Gastroesophageal sphincter (tissue), 4 donors: ENCODE measurements around the gene CECR2. TPM values are rescaled to one million over a fixed set of nuclear protein-coding genes. Genes with fewer than 3 reads are reported as not detected.
"Not testable (repeated sequence)": the region's sequence is repeated elsewhere in the genome, so short reads cannot be mapped to it uniquely, and the experiment has no call there.

Source experiments
- ATAC-seq: fragments of 150-250 bp; one replicate; pipeline ENCODE4 v1.9.1; 2016; ENCODE audit warnings: mild to moderate bottlenecking, moderate library complexity
- H3K27ac ChIP-seq, 4 donors: fragments of 200-600 bp; sonication (generic) in 3 of 4; 1 replicate in 3 of 4; 2 replicates in 1 of 4; pipeline ENCODE4 v1.5.1; 2016 to 2019
- H3K27me3 ChIP-seq: fragments of 200-600 bp; sonication (generic); one replicate; pipeline ENCODE4 v1.5.1; 2019
- H3K36me3 ChIP-seq, 2 donors: fragments of 200-600 bp; sonication (generic); one replicate each; pipeline ENCODE4 v1.5.1; 2019; ENCODE audit warnings: control low read depth in 1 of 2
- H3K4me1 ChIP-seq, 3 donors: fragments of 200-600 bp; sonication (generic); 1 replicate in 2 of 3; 2 replicates in 1 of 3; pipeline ENCODE4 v1.5.1; 2016 to 2019; ENCODE audit warnings: control low read depth in 2 of 3
- H3K4me3 ChIP-seq, 2 donors: fragments of 200-600 bp; sonication (generic); one replicate each; pipeline ENCODE4 v1.5.1; 2019; ENCODE audit warnings: mild to moderate bottlenecking in 1 of 2, moderate library complexity in 1 of 2
- H3K9me3 ChIP-seq, 3 donors: fragments of 200-600 bp; sonication (generic); one replicate each; pipeline ENCODE4 v1.5.1; 2017 to 2019; ENCODE audit warnings: control low read depth in 2 of 3
- CTCF ChIP-seq, 4 experiments: fragments of 200-600 bp in 2 of 4; fragments of 450-650 bp in 2 of 4; sonication (generic) in 1 of 4; IDR thresholded peaks; one replicate each; pipeline ENCODE4 v1.5.1; 2017 to 2019; ENCODE audit warnings: antibody characterized with exemption in 4 of 4, mild to moderate bottlenecking in 2 of 4, moderate library complexity in 2 of 4
- EP300 ChIP-seq: sonication (generic); formaldehyde crosslinking; IDR thresholded peaks from one replicate; pipeline ENCODE4 v1.6.1; 2017; ENCODE audit warnings: antibody characterized with exemption, mild to moderate bottlenecking
- POLR2A ChIP-seq, 2 donors: fragments of 450-650 bp; IDR thresholded peaks; one replicate each; pipeline ENCODE4 v1.6.1; 2017; ENCODE audit warnings: antibody characterized with exemption in 2 of 2, mild to moderate bottlenecking in 2 of 2, moderate library complexity in 1 of 2
- POLR2AphosphoS5 ChIP-seq: sonication (generic); formaldehyde crosslinking; IDR thresholded peaks from one replicate; pipeline ENCODE4 v1.6.1; 2017; ENCODE audit warnings: antibody characterized with exemption
- WGBS, 2 donors: methylation state at CpG; one replicate each; pipeline ENCODE4 v1.1.5; 2018; ENCODE audit warnings: low coverage in 1 of 2; 5-methylcytosine and 5-hydroxymethylcytosine counted together
- total RNA-seq, 4 donors: library from RNA; depleted of rRNA; stranded (reverse); fragments of >200 nt; gene quantifications; one replicate each; pipeline ENCODE4 v1.1.0, GENCODE V29; 2016

Gene CECR2
- total RNA-seq, 4 donors from 2014 or later = 0.72 to 1.7 (median 1.2) TPM

DNA sequence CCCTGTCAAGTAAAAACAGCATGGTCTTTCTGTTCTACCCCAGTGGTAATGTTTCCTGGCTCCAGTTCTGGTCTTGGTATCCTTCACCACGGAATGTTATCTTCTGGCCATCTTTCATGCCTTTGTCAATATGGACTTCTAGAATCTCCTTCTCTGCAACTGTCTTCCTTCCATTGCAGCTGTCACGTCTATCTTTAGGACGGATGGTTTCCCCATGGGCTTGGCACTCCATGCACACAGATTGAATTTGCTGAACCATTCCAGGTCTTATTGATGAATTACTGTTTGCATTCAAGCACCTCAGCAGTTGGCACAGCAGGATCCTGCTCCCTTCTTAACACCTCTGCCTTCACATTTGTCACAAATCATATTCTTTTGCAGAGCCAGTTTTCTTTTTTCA lies 149.1 kb downstream of the CECR2 start:
- WGBS, 2 donors = 58 to 73% methylated on average over 3 of the region's 3 CpGs

DNA sequence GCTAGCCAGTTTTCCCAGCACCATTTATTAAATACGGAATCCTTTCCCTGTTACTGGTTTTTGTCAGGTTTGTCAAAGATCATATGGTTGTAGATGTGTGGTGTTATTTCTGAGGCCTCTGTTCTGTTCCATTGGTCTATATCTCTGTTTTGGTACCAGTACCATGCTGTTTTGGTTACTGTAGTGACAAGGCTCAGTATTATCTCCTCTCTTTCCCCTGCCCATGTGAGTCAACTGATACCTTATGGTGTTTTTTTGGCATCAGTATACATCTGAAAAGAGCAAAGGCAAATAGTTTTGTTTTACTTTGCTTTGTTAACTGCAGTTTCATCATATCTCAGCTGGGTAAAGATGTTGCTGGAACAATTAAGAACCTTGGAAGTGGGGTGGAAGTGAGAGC lies 152.7 kb downstream of the CECR2 start:
- 80 to 88% methylated on average over 1 of the region's 1 CpG for WGBS, 2 donors
- not testable (repeated sequence) for ATAC-seq

More for the DNA sequence above, 149.1 kb downstream of the CECR2 start:
- Histone ChIP-seq H3K36me3 (no peaks in the 10 kb centered on the region), H3K4me3 (no peak overlapping the region), H3K9me3 (no peaks in the 10 kb centered on the region), H3K27ac (no peak overlapping the region), H3K27me3 (no peaks in the 10 kb centered on the region), H3K4me1 (peaks cover 0 to 10% (median 0%) of the 10 kb centered on the region in 3 donors)
- ATAC-seq = no peak
- TF ChIP-seq POLR2A (IDR thresholded peaks at IDR 0.05) (no peak), POLR2AphosphoS5 (no peak), CTCF (IDR thresholded peaks at IDR 0.05) (no peak), EP300 (no peak)

GRCh38 chr22:17523925-17524324 lies 154.7 kb downstream of the CECR2 start:
- no peak for TF ChIP-seq POLR2AphosphoS5
- TF ChIP-seq CTCF (IDR thresholded peaks at IDR 0.05) = no peak
- ATAC-seq = no peak
- Histone ChIP-seq H3K4me3 (no peak overlapping the region), H3K9me3 (no peaks in the 10 kb centered on the region), H3K27me3 (no peaks in the 10 kb centered on the region), H3K36me3 (no peaks in the 10 kb centered on the region), H3K27ac (no peak overlapping the region), H3K4me1 (no peaks in the 10 kb centered on the region)
- WGBS, 2 donors = 87 to 92% methylated on average over 10 of the region's 10 CpGs

More for the DNA sequence above, 152.7 kb downstream of the CECR2 start:
- not testable (repeated sequence) for H3K4me3 ChIP-seq, H3K27me3 ChIP-seq, H3K9me3 ChIP-seq, H3K27ac ChIP-seq, H3K4me1 ChIP-seq, H3K36me3 ChIP-seq

GRCh38 chr22:17536269-17536668 lies 167.0 kb downstream of the CECR2 start:
- no peaks in the 10 kb centered on the region for H3K9me3 ChIP-seq
- TF ChIP-seq POLR2AphosphoS5 (peak; percentile 71), POLR2A (IDR thresholded peaks at IDR 0.05) (no peak), CTCF (IDR thresholded peaks at IDR 0.05) (no peak)
- H3K36me3 ChIP-seq = peaks cover 0 to 4% of the 10 kb centered on the region in 2 donors
- 60 to 65% methylated on average over 4 of the region's 5 CpGs for WGBS, 2 donors
- peak; percentile 48 for ATAC-seq
- H3K27me3 ChIP-seq = no peaks in the 10 kb centered on the region
- H3K4me3 ChIP-seq = no peak overlapping the region
- peaks cover 0 to 12% (median 0%) of the 10 kb centered on the region in 3 donors for H3K4me1 ChIP-seq
- H3K27ac ChIP-seq = peak overlapping the region in 3 of 4 donors; percentile 29 to 35 (median 29)

GRCh38 chr22:17537155-17537554 lies 167.9 kb downstream of the CECR2 start:
- ATAC-seq = no peak
- H3K27ac ChIP-seq = peak overlapping the region in 2 of 4 donors; percentile 29 to 35
- 86 to 100% methylated on average over 2 of the region's 2 CpGs for WGBS, 2 donors

More at GRCh38 chr22:17537155-17537554, 167.9 kb downstream of the CECR2 start:
- H3K27me3 ChIP-seq = no peaks in the 10 kb centered on the region
- no peak overlapping the region for H3K4me3 ChIP-seq
- no peaks in the 10 kb centered on the region for H3K9me3 ChIP-seq
- peaks cover 0 to 11% of the 10 kb centered on the region in 2 donors for H3K36me3 ChIP-seq
- TF ChIP-seq POLR2A (IDR thresholded peaks at IDR 0.05) = no peak
- no peak for TF ChIP-seq CTCF (IDR thresholded peaks at IDR 0.05)
- TF ChIP-seq EP300 = no peak
- peaks cover 0 to 12% (median 0%) of the 10 kb centered on the region in 3 donors for H3K4me1 ChIP-seq
